K562 (cell line): Measurements from ENCODE around the gene GRIA3. TPM values are rescaled to one million over a fixed set of nuclear protein-coding genes. Genes with fewer than 3 reads are reported as not detected.
A peak's percentile ranks its signal among the peaks of the same experiment; 100 is the strongest.

Experiments
- ETV5 ChIP-seq: sonication (generic); formaldehyde crosslinking; IDR thresholded peaks from 2 replicates; pipeline ENCODE4 v1.4.0; 2020; ENCODE audit warnings: low read depth, mild to moderate bottlenecking, missing genetic modification reagents
- GATAD2A ChIP-seq: fragments of 450-650 bp; IDR thresholded peaks from 2 replicates; pipeline ENCODE4 v1.6.1; 2017
- GTF2F1 ChIP-seq: IDR thresholded peaks from 2 replicates; pipeline ENCODE4 v1.6.1; 2011; ENCODE audit warnings: low read depth, low read length, improper control_type of control experiment
- HCFC1 ChIP-seq: IDR thresholded peaks from 2 replicates; pipeline ENCODE4 v1.6.1; 2012; ENCODE audit warnings: low read depth, low read length, improper control_type of control experiment
- KLF16 ChIP-seq: IDR thresholded peaks from 2 replicates; pipeline ENCODE4 v1.6.1; 2016; ENCODE audit warnings: antibody characterized with exemption
- PRPF4 ChIP-seq: fragments of 200-400 bp; formaldehyde crosslinking; IDR thresholded peaks from one replicate; pipeline ENCODE4 v1.6.1; 2017; ENCODE audit warnings: low read length, low read depth, mild to moderate bottlenecking; ENCODE audit not compliant: insufficient read depth, poor library complexity, severe bottlenecking
- RAD21 ChIP-seq, 2 experiments: fragments of 250-450 bp in 1 of 2; fragments of 450-650 bp in 1 of 2; sonication (Bioruptor Pico) in 1 of 2; formaldehyde crosslinking in 1 of 2; IDR thresholded peaks in 1 of 2; conservative IDR thresholded peaks in 1 of 2; 2 replicates each; pipeline versions ENCODE4 v1.4.0 to v1.8.0; 2020 to 2022; ENCODE audit warnings: mild to moderate bottlenecking in 2 of 2, moderate library complexity in 1 of 2
- RBM34 ChIP-seq: fragments of 200-400 bp; formaldehyde crosslinking; IDR thresholded peaks from 2 replicates; pipeline ENCODE4 v1.6.1; 2018; ENCODE audit warnings: low read length, borderline replicate concordance; ENCODE audit not compliant: insufficient read depth
- RBM39 ChIP-seq: fragments of 200-400 bp; formaldehyde crosslinking; optimal IDR thresholded peaks from 2 replicates; pipeline ENCODE3; 2018; ENCODE audit warnings: low read depth, low read length
- TEAD2 ChIP-seq: fragments of 450-650 bp; IDR thresholded peaks from 2 replicates; pipeline ENCODE4 v1.6.1; 2016; ENCODE audit warnings: missing genetic modification characterization, control low read depth, missing compliant biosample characterization
- ZNF444 ChIP-seq: fragments of 250-450 bp; sonication (Bioruptor Pico); IDR thresholded peaks from 2 replicates; pipeline ENCODE4 v1.4.0; 2020; ENCODE audit warnings: mild to moderate bottlenecking, moderate library complexity
- polyA plus RNA-seq, 8 experiments: library from polyadenylated mRNA; depleted of rRNA in 4 of 8; stranded (reverse) in 5 of 8; unstranded in 3 of 8; fragments of >200 nt; fragmentation: Nextera tagmentation in 2 of 8; fragmentation: Illumina TruSeq in 1 of 8; extraction: Ambion mirVana in 2 of 8; extraction: Trizol in 1 of 8; gene quantifications; 2 replicates each; pipeline versions ENCODE4 v1.2.1 to v1.2.3, GENCODE V29; 2011 to 2014; ENCODE audit warnings: inconsistent platforms in 1 of 8, missing spikeins in 1 of 8
- total RNA-seq, 7 experiments: library from RNA; depleted of rRNA in 6 of 7; stranded (reverse); fragments of >200 nt in 6 of 7; fragmentation: Illumina TruSeq in 2 of 7; extraction: Trizol in 2 of 7; gene quantifications; 2 replicates each; pipeline versions ENCODE4 v1.2.1 to v1.2.3, GENCODE V29; 2011 to 2021; ENCODE audit warnings: low replicate concordance in 1 of 7
- TF ChIP-seq, protein P1 (sequence below), 3 experiments: IDR thresholded peaks in 2 of 3; conservative IDR thresholded peaks in 1 of 3; 2 replicates each; pipeline ENCODE4 v1.5.1; 2011 to 2012; ENCODE audit warnings: low read length in 3 of 3, mild to moderate bottlenecking in 3 of 3, control low read depth in 2 of 3, improper control_type of control experiment in 1 of 3, inconsistent platforms in 1 of 3, low read depth in 1 of 3, mixed read lengths in 1 of 3, moderate library complexity in 1 of 3; ENCODE audit not compliant: insufficient read depth in 2 of 3

GRIA3 gene
- total and polyA plus RNA-seq, 9 of the 15 experiments (the other 6 are each of a cell fraction or from before 2014, with no cell fraction given): 0.10 TPM; not detected in 8

DNA sequence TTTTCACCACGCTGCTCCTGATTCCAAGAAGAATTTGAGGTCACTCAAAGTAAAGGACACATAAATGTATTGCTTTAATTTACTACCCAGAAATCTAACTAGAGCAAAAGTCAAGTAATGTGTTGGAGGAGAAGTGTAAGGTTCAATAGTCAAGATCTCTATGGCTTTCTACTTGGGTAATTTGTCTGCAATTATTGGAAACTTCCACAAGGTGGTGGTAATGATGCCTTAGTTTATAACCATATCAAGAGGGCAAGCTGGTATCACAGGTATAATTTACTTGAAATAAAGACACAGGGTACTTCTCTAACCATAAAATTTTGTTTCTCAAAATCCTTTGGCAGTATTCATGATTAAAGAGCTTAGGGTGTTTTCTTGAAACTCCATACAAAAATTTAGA, 10.2 kb upstream of the GRIA3 start (continued):
- TF ChIP-seq, protein P1, sequence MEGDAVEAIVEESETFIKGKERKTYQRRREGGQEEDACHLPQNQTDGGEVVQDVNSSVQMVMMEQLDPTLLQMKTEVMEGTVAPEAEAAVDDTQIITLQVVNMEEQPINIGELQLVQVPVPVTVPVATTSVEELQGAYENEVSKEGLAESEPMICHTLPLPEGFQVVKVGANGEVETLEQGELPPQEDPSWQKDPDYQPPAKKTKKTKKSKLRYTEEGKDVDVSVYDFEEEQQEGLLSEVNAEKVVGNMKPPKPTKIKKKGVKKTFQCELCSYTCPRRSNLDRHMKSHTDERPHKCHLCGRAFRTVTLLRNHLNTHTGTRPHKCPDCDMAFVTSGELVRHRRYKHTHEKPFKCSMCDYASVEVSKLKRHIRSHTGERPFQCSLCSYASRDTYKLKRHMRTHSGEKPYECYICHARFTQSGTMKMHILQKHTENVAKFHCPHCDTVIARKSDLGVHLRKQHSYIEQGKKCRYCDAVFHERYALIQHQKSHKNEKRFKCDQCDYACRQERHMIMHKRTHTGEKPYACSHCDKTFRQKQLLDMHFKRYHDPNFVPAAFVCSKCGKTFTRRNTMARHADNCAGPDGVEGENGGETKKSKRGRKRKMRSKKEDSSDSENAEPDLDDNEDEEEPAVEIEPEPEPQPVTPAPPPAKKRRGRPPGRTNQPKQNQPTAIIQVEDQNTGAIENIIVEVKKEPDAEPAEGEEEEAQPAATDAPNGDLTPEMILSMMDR (IDR thresholded peaks at IDR 0.05 in 2 of 3, conservative IDR thresholded peaks at IDR 0.05 in 1 of 3; ENCODE audit: insufficient read depth in 2 of 3, low read depth in 1 of 3, low read length in 3 of 3): peak; percentile 22 to 48 (median 23); a peak in 3 of 6 replicates
- TF ChIP-seq TEAD2 (tag): no peak
- no peak for TF ChIP-seq PRPF4
- TF ChIP-seq GTF2F1: no peak
- TF ChIP-seq GATAD2A: no peak
- TF ChIP-seq RBM39: no peak
- TF ChIP-seq KLF16: no peak
- TF ChIP-seq RAD21 (CRISPR knock-in tag; conservative IDR thresholded peaks at IDR 0.05 in 1 of 2, IDR thresholded peaks at IDR 0.05 in 1 of 2): peak; percentile 14 to 55; a peak in 2 of 4 replicates
- no peak for TF ChIP-seq HCFC1
- TF ChIP-seq ZNF444: no peak
- TF ChIP-seq ETV5: no peak
- TF ChIP-seq RBM34: no peak
